Stomach (tissue), 9 donors: ENCODE data around the gene CHRM4. TPM values are rescaled to one million over a fixed set of nuclear protein-coding genes. Genes with fewer than 3 reads are reported as not detected.

Experiments
- DNase-seq, 2 donors: peaks; one replicate each; pipeline versions ENCODE4 v3.0.0 to v3.0.0-alpha.2; 2013 to 2019
- H3K27ac ChIP-seq, 5 donors: fragments of 200-600 bp in 4 of 5; sonication (generic) in 4 of 5; one replicate each; pipeline ENCODE4 v1.5.1; 2013 to 2019; ENCODE audit warnings: mild to moderate bottlenecking in 1 of 5, moderate library complexity in 1 of 5
- H3K27me3 ChIP-seq, 3 donors: fragments of 200-600 bp; sonication (generic); one replicate each; pipeline ENCODE4 v1.5.1; 2017 to 2019; ENCODE audit warnings: mixed run types in 1 of 3
- H3K36me3 ChIP-seq, 4 donors: fragments of 200-600 bp; sonication (generic); 1 replicate in 3 of 4; 2 replicates in 1 of 4; pipeline ENCODE4 v1.5.1; 2016 to 2019
- H3K4me1 ChIP-seq, 4 donors: fragments of 200-600 bp; sonication (generic); one replicate each; pipeline ENCODE4 v1.5.1; 2016 to 2019
- H3K4me3 ChIP-seq, 4 donors: fragments of 200-600 bp; sonication (generic) in 3 of 4; one replicate each; pipeline ENCODE4 v1.5.1; 2016 to 2019; ENCODE audit warnings: mild to moderate bottlenecking in 1 of 4
- H3K9me3 ChIP-seq, 4 donors: fragments of 200-600 bp; sonication (generic); one replicate each; pipeline ENCODE4 v1.5.1; 2016 to 2019
- CTCF ChIP-seq, 7 experiments: fragments of 450-650 bp in 4 of 7; fragments of 200-600 bp in 3 of 7; sonication (generic) in 3 of 7; IDR thresholded peaks; one replicate each; pipeline ENCODE4 v1.5.1; 2016 to 2019; ENCODE audit warnings: antibody characterized with exemption in 7 of 7, control low read depth in 2 of 7, mild to moderate bottlenecking in 1 of 7
- EP300 ChIP-seq: sonication (generic); formaldehyde crosslinking; IDR thresholded peaks from one replicate; pipeline ENCODE4 v1.6.1; 2017; ENCODE audit warnings: antibody characterized with exemption
- POLR2A ChIP-seq, 4 donors: fragments of 450-650 bp; IDR thresholded peaks; one replicate each; pipeline ENCODE4 v1.6.1; 2016; ENCODE audit warnings: antibody characterized with exemption in 4 of 4, control low read depth in 2 of 4, mild to moderate bottlenecking in 1 of 4, moderate library complexity in 1 of 4
- POLR2AphosphoS5 ChIP-seq, 3 donors: sonication (generic); formaldehyde crosslinking; IDR thresholded peaks; one replicate each; pipeline ENCODE4 v1.6.1; 2016; ENCODE audit warnings: antibody characterized with exemption in 3 of 3
- WGBS, 5 donors: extraction: QIAGEN DNeasy Blood & Tissue Kit in 3 of 5; methylation state at CpG; one replicate each; pipeline versions ENCODE4 v1.1.5 to v1.1.7; 2013 to 2018; 5-methylcytosine and 5-hydroxymethylcytosine counted together
- intact Hi-C: fragments of 100-400 bp; cut with DNase I; formaldehyde crosslinking; loops from one replicate; pipeline ENCODE4 v1.15.1; 2023; ENCODE audit warnings: low total_unique reads
- polyA plus RNA-seq, 3 donors: library from polyadenylated mRNA; stranded (reverse); fragments of 200-250 nt; gene quantifications; one replicate each; pipeline ENCODE4 v1.2.3, GENCODE V29; 2013
- small RNA-seq, 4 donors: library from RNA; depleted of rRNA; stranded (forward); fragments of <200 nt; gene quantifications; one replicate each; pipeline ENCODE3, GENCODE V24; 2016
- total RNA-seq, 5 donors: library from RNA; depleted of rRNA; stranded (reverse); fragments of >200 nt; gene quantifications; one replicate each; pipeline versions ENCODE4 v1.1.0 to v1.2.3, GENCODE V29; 2014 to 2016
- donor health status: healthy with polysubstance abuse.
- donor health status: Bipolar disorder and iron deficiency.
- donor health status: healthy.

CHRM4 gene
- total and polyA plus RNA-seq, 8 donors: 0.37 to 2.8 TPM; not detected in 6

- TF ChIP-seq POLR2A (IDR thresholded peaks at IDR 0.05): no peak
- TF ChIP-seq EP300: no peak
- TF ChIP-seq CTCF (IDR thresholded peaks at IDR 0.05): no peak
- TF ChIP-seq POLR2AphosphoS5 (IDR thresholded peaks at IDR 0.05): no peak
- DNase-seq: no peak
- H3K4me3 ChIP-seq: no peak overlapping the region
- H3K36me3 ChIP-seq: no peaks in the 10 kb centered on the region
- peaks cover 0 to 31% (median 29%) of the 10 kb centered on the region in 3 donors for H3K27me3 ChIP-seq
- no peak overlapping the region for H3K27ac ChIP-seq
- 85 to 91% (median 86%) methylated on average over 12 of the region's 12 CpGs for WGBS, 5 donors
- H3K4me1 ChIP-seq: peaks cover 26 to 53% (median 32%) of the 10 kb centered on the region in 4 donors
- H3K9me3 ChIP-seq: no peaks in the 10 kb centered on the region
- intact Hi-C loops: no loop called here
Measured at GRCh38 chr11:46336563-46337180, 54.9 kb downstream of the CHRM4 start.

- no peaks in the 10 kb centered on the region for H3K36me3 ChIP-seq
- no peak overlapping the region for H3K4me3 ChIP-seq
- H3K27me3 ChIP-seq: peaks cover 0 to 37% (median 34%) of the 10 kb centered on the region in 3 donors
- DNase-seq: no peak
- intact Hi-C loops: no loop called here
- H3K9me3 ChIP-seq: no peaks in the 10 kb centered on the region
- peaks cover 26 to 52% (median 32%) of the 10 kb centered on the region in 4 donors for H3K4me1 ChIP-seq
- TF ChIP-seq POLR2AphosphoS5 (IDR thresholded peaks at IDR 0.05) (no peak), POLR2A (IDR thresholded peaks at IDR 0.05) (no peak), EP300 (no peak), CTCF (IDR thresholded peaks at IDR 0.05) (no peak)
- 84 to 95% (median 94%) methylated on average over 11 of the region's 11 CpGs for WGBS, 5 donors
- no peak overlapping the region for H3K27ac ChIP-seq
Measured at GRCh38 chr11:46335890-46336562, 55.5 kb downstream of the CHRM4 start.

GRCh38 chr11:46335271-46335670, 56.3 kb downstream of the CHRM4 start:
- H3K9me3 ChIP-seq: no peaks in the 10 kb centered on the region
- no peaks in the 10 kb centered on the region for H3K36me3 ChIP-seq
- no peak for DNase-seq
- intact Hi-C loops: no loop called here
- H3K27me3 ChIP-seq: peaks cover 0 to 45% (median 34%) of the 10 kb centered on the region in 3 donors
- 85 to 96% (median 95%) methylated on average over 6 of the region's 6 CpGs for WGBS, 5 donors
- TF ChIP-seq POLR2AphosphoS5 (IDR thresholded peaks at IDR 0.05) (no peak), POLR2A (IDR thresholded peaks at IDR 0.05) (no peak), CTCF (IDR thresholded peaks at IDR 0.05) (no peak), EP300 (no peak)
- no peak overlapping the region for H3K4me3 ChIP-seq
- H3K27ac ChIP-seq: no peak overlapping the region
- H3K4me1 ChIP-seq: peaks cover 26 to 59% (median 32%) of the 10 kb centered on the region in 4 donors

GRCh38 chr11:46334211-46334610, 57.4 kb downstream of the CHRM4 start:
- H3K36me3 ChIP-seq: no peaks in the 10 kb centered on the region

More at GRCh38 chr11:46334211-46334610, 57.4 kb downstream of the CHRM4 start:
- Histone ChIP-seq H3K27ac (no peak overlapping the region), H3K27me3 (peaks cover 0 to 55% (median 34%) of the 10 kb centered on the region in 3 donors), H3K9me3 (no peaks in the 10 kb centered on the region), H3K4me3 (no peak overlapping the region), H3K4me1 (peaks cover 21 to 53% (median 26%) of the 10 kb centered on the region in 4 donors)
- WGBS, 5 donors: 91 to 100% (median 96%) methylated on average over 3 of the region's 3 CpGs
- intact Hi-C loops: no loop called here
- DNase-seq: no peak
- TF ChIP-seq POLR2AphosphoS5 (IDR thresholded peaks at IDR 0.05) (no peak), CTCF (IDR thresholded peaks at IDR 0.05) (no peak), POLR2A (IDR thresholded peaks at IDR 0.05) (no peak), EP300 (no peak)

Small RNAs within 50 kb of the gene (small RNA-seq; reads per million reads assigned to genes)
- 0 reads per million in 4 donors for gene MIR4688

Other genes starting within 250 kb of the CHRM4 start
- 100 to 1,000 TPM in 1 of 5 donors, 10 to 100 TPM in 4; 21.0 to 125 (median 54.2) TPM for gene CREB3L1, start 114.1 kb downstream of the CHRM4 start, total RNA-seq
- 10 to 100 TPM; 39.4 to 59.3 (median 40.8) TPM for gene CREB3L1, start 114.1 kb downstream of the CHRM4 start, polyA plus RNA-seq
- gene DGKZ, start 44.3 kb downstream of the CHRM4 start, total RNA-seq: 100 to 1,000 TPM in 3 of 5 donors, 10 to 100 TPM in 2; 24.0 to 405 (median 102) TPM
- 10 to 100 TPM; 26.9 to 47.5 (median 35.0) TPM for gene DGKZ, start 44.3 kb downstream of the CHRM4 start, polyA plus RNA-seq
- 100 to 1,000 TPM in 1 of 5 donors, 10 to 100 TPM in 3, 1 to 10 TPM in 1; 5.5 to 151 (median 21.0) TPM for gene MDK, start 10.1 kb downstream of the CHRM4 start, total RNA-seq
- 10 to 100 TPM; 22.5 to 56.5 (median 29.2) TPM for gene MDK, start 10.1 kb downstream of the CHRM4 start, polyA plus RNA-seq
- gene AMBRA1, start 202.2 kb upstream of the CHRM4 start, total RNA-seq: 10 to 100 TPM; 22.3 to 59.4 (median 37.3) TPM
- 1 to 10 TPM; 4.6 to 7.3 (median 4.7) TPM for gene AMBRA1, start 202.2 kb upstream of the CHRM4 start, polyA plus RNA-seq
- gene HARBI1, start 225.5 kb upstream of the CHRM4 start, total RNA-seq: 1 to 10 TPM in 2 of 5 donors, not detected in 3; 1.0 to 3.7 TPM
- gene HARBI1, start 225.5 kb upstream of the CHRM4 start, polyA plus RNA-seq: 1 to 10 TPM; 1.3 to 4.0 (median 2.3) TPM
- 100 to 1,000 TPM; 103 to 286 (median 115) TPM for gene ATG13, start 225.8 kb upstream of the CHRM4 start, total RNA-seq
- 10 to 100 TPM; 17.3 to 44.5 (median 42.5) TPM for gene ATG13, start 225.8 kb upstream of the CHRM4 start, polyA plus RNA-seq